ENCODE data around the gene ITPK1. TPM values are rescaled to one million over a fixed set of nuclear protein-coding genes. Genes with fewer than 3 reads are reported as not detected.
A peak's percentile ranks its signal among the peaks of the same experiment; 100 is the strongest.
"Not testable (repeated sequence)": the region's sequence is repeated elsewhere in the genome, so short reads cannot be mapped to it uniquely, and the experiment has no call there.

Gene ITPK1
- total RNA-seq, 1 donor from 2014 or later = 32.8 TPM

DNA sequence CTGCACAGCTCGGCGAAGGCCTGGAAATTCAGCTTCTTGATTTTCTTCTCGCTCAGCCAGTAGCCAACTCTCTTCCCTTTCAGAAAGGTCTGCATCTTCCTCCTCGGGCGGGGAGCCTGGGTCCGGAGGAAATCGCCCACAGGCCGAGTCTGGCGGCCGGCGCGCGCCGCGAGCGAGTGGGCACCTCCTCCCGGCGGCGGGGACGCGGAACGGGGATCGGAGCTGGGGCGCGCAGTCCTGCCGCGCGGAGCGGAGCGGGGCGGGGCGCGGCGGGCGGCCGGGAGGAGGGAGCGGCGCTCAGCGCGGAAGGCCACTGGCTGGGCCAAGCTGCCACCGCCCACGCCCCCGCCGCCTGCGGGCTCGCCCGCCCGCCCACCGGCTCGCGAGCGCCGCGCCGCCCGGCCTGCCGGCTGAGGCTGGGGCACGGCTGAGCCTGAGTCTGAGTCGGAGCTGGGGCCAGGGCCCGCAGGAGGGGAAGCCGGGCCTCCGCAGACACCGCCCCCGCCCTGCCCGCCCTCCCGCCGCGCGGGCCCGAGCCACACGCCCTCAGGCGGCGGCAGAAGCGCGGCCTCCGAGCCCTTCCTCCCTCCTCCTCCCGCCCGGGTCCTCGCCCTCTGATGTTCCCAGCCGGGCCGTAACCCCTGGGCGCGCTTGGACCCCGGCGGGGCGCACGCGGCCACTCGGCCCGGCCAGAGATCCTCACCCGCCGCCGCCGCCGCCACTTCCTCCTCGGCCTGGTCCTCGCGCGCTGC is 480 bp downstream of the ITPK1 start:
- H3K27ac Mint-ChIP-seq (ENCODE audit: unreplicated experiment) = peak overlapping the region; percentile 66
- H3K36me3 Mint-ChIP-seq (ENCODE audit: unreplicated experiment) = no peaks in the 10 kb centered on the region
- TF ChIP-seq, protein P1, sequence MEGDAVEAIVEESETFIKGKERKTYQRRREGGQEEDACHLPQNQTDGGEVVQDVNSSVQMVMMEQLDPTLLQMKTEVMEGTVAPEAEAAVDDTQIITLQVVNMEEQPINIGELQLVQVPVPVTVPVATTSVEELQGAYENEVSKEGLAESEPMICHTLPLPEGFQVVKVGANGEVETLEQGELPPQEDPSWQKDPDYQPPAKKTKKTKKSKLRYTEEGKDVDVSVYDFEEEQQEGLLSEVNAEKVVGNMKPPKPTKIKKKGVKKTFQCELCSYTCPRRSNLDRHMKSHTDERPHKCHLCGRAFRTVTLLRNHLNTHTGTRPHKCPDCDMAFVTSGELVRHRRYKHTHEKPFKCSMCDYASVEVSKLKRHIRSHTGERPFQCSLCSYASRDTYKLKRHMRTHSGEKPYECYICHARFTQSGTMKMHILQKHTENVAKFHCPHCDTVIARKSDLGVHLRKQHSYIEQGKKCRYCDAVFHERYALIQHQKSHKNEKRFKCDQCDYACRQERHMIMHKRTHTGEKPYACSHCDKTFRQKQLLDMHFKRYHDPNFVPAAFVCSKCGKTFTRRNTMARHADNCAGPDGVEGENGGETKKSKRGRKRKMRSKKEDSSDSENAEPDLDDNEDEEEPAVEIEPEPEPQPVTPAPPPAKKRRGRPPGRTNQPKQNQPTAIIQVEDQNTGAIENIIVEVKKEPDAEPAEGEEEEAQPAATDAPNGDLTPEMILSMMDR (IDR thresholded peaks at IDR 0.05) = no peak
- no peaks in the 10 kb centered on the region for H3K9me3 Mint-ChIP-seq (ENCODE audit: unreplicated experiment)
- no peaks in the 10 kb centered on the region for H3K27me3 Mint-ChIP-seq (ENCODE audit: unreplicated experiment)
- H3K4me3 Mint-ChIP-seq (ENCODE audit: unreplicated experiment) = peak overlapping the region; percentile 82
- peak; percentile 96 for DNase-seq (ENCODE audit: extremely low spot score, unreplicated experiment)
- peaks cover 24% of the 10 kb centered on the region for H3K4me1 Mint-ChIP-seq (ENCODE audit: unreplicated experiment)

DNA sequence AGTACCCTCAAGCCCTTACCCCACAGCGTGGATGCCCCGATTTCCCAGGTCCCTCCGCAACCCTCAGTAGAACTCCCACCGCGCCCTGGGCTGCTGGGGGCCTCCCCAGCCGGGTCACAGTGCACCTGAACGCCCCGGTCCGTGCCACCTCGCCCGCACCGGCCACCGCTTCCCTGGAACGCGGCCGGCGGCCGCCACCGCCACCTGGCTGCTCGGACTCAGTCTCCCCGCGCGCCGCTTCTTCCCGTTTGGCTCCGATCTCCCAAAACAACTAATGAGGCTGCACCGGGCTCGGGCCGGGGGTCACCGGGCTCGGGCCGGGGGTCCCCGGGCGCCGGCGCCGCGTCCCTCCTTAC is 1.0 kb downstream of the ITPK1 start:
- Mint-ChIP-seq H3K36me3 (ENCODE audit: unreplicated experiment) (no peaks in the 10 kb centered on the region), H3K9me3 (ENCODE audit: unreplicated experiment) (no peaks in the 10 kb centered on the region), H3K4me3 (ENCODE audit: unreplicated experiment) (peak overlapping the region; percentile 82), H3K27me3 (ENCODE audit: unreplicated experiment) (no peaks in the 10 kb centered on the region), H3K27ac (ENCODE audit: unreplicated experiment) (no peak overlapping the region), H3K4me1 (ENCODE audit: unreplicated experiment) (peaks cover 24% of the 10 kb centered on the region)
- TF ChIP-seq, protein P1 (IDR thresholded peaks at IDR 0.05) = no peak
- no peak for DNase-seq (ENCODE audit: extremely low spot score, unreplicated experiment)

DNA sequence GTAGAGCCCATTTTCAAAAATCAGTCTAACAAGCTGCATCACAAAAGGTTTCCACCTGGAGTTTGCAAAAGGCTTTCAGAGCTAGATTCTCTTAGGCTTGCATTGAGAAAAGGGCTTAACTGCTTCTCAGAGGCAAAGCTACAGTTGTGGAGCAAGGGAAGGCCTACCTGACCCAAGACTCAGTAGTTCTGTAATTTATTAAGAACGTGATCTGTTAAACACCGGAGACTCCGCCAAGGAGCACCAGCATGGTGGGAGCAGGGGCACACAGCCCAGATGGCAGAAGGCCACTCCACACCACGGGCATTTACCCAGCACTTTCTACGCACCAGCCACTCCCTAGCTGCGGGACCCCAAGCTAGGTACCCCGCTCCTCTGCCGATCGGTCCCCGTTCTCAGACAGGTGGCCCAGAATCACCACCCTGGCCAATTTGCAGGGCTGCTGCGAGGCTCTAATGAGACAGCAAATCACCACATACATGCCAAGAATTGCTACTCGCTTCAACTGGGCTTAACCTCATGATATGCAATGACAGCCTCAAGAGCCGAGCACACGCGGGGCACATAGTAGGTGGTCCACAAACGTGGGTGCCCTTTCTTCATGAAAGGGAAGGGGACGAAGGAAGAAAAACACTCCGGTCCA is 1.5 kb downstream of the ITPK1 start:
- H3K27me3 Mint-ChIP-seq (ENCODE audit: unreplicated experiment) = no peaks in the 10 kb centered on the region
- no peak for DNase-seq (ENCODE audit: extremely low spot score, unreplicated experiment)
- H3K4me3 Mint-ChIP-seq (ENCODE audit: unreplicated experiment) = peak overlapping the region; percentile 82
- H3K4me1 Mint-ChIP-seq (ENCODE audit: unreplicated experiment) = peaks cover 24% of the 10 kb centered on the region
- H3K36me3 Mint-ChIP-seq (ENCODE audit: unreplicated experiment) = no peaks in the 10 kb centered on the region
- TF ChIP-seq, protein P1 (IDR thresholded peaks at IDR 0.05) = no peak
- no peaks in the 10 kb centered on the region for H3K9me3 Mint-ChIP-seq (ENCODE audit: unreplicated experiment)
- no peak overlapping the region for H3K27ac Mint-ChIP-seq (ENCODE audit: unreplicated experiment)

DNA sequence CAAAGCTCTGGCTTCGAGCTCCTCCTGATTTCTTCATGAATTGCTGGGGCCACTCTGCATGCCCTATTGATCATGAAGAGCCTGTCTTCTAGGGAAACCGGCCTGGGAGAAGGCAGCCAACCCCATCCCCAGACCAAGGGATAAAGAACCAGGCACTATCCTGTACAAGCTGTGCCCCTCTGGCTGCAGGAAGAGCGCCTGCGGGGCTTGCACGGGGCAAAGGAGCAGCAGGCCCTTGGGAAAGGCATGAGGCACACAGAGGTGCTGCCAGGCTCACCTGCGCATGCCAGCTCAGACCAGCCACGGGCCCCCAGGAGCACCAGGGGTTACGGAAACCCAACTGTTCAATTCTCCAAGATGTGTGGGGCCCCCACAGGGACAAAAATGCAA is 2.1 kb downstream of the ITPK1 start:
- H3K4me1 Mint-ChIP-seq (ENCODE audit: unreplicated experiment) = peaks cover 24% of the 10 kb centered on the region
- H3K4me3 Mint-ChIP-seq (ENCODE audit: unreplicated experiment) = peak overlapping the region; percentile 82
- no peaks in the 10 kb centered on the region for H3K36me3 Mint-ChIP-seq (ENCODE audit: unreplicated experiment)
- H3K9me3 Mint-ChIP-seq (ENCODE audit: unreplicated experiment) = no peaks in the 10 kb centered on the region
- TF ChIP-seq, protein P1 (IDR thresholded peaks at IDR 0.05) = no peak
- H3K27ac Mint-ChIP-seq (ENCODE audit: unreplicated experiment) = no peak overlapping the region
- DNase-seq (ENCODE audit: extremely low spot score, unreplicated experiment) = no peak
- no peaks in the 10 kb centered on the region for H3K27me3 Mint-ChIP-seq (ENCODE audit: unreplicated experiment)

DNA sequence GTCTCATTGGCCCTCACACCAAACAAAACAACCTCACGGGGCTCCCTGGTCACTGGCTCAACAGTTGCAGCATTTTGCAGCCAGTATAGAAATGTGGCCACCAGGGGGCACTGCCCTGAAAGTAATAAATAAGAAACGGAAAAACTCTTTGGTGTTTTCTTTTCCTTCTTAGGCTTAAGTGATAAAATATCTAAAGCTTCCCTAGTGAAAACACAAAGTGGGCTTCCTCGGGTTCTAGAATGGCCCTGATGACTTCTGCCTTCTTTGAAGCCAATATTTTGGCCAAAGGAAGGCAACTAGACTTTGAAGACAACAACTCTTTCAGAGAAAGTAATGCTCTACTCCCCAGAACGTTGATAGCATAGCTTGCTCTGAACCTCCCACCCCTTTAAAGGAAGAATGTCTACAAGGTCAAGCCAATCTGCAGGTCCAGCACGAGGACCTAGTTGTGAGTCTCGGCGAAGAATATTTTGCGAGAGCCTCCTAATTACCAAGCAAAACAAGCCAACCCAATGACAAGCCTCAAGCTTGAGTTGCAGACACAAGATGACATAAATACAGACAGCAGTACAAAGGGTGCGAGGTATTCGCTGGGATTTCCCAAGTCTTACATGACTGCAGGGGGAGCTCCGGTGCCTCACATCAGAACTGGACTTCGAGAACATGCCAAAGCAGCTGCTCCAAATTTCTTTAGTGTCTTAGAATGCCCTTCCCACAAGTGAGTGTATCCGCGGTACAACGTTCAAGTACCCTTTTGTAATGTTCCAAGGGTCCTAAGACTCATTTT is 2.6 kb downstream of the ITPK1 start:
- TF ChIP-seq, protein P1 (IDR thresholded peaks at IDR 0.05) = peak; percentile 80
- Mint-ChIP-seq H3K9me3 (ENCODE audit: unreplicated experiment) (no peaks in the 10 kb centered on the region), H3K27me3 (ENCODE audit: unreplicated experiment) (no peaks in the 10 kb centered on the region), H3K27ac (ENCODE audit: unreplicated experiment) (peak overlapping the region; percentile 67), H3K36me3 (ENCODE audit: unreplicated experiment) (no peaks in the 10 kb centered on the region), H3K4me3 (ENCODE audit: unreplicated experiment) (peak overlapping the region; percentile 82), H3K4me1 (ENCODE audit: unreplicated experiment) (peaks cover 24% of the 10 kb centered on the region)
- DNase-seq (ENCODE audit: extremely low spot score, unreplicated experiment) = peak; percentile 90

DNA sequence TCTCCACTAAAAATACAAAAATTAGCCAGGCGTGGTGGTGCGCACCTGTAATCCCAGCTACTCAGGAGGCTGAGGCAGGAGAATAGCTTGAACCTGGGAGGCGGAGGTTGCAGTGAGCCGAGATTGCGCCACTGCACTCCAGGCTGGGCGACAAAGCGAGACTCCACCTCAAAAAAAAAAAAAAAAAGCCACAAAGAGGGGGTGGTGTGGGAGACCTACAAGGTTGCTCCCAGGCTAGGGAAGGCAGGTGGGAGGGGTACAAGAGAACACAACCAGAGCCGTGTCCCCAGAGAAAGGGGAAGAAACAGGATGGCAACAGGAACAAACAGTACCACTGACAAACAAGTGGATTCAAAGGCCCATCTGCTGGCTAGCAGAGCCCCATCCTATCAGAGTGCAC is 4.2 kb downstream of the ITPK1 start:
- H3K27ac Mint-ChIP-seq (ENCODE audit: unreplicated experiment); H3K36me3 Mint-ChIP-seq (ENCODE audit: unreplicated experiment); H3K27me3 Mint-ChIP-seq (ENCODE audit: unreplicated experiment); DNase-seq (ENCODE audit: extremely low spot score, unreplicated experiment); H3K4me3 Mint-ChIP-seq (ENCODE audit: unreplicated experiment); H3K9me3 Mint-ChIP-seq (ENCODE audit: unreplicated experiment): not testable (repeated sequence)
- H3K4me1 Mint-ChIP-seq (ENCODE audit: unreplicated experiment) = peaks cover 24% of the 10 kb centered on the region
